HepG2 (cell line): ENCODE measurements around the gene ATP1A1. TPM values are rescaled to one million over a fixed set of nuclear protein-coding genes. Genes with fewer than 3 reads are reported as not detected.
A peak's percentile ranks its signal among the peaks of the same experiment; 100 is the strongest.

ENCODE experiments used
- ASH2L ChIP-seq: fragments of 300-600, 200-600 bp; sonication (generic); IDR thresholded peaks from 2 replicates; pipeline ENCODE4 v1.7.0; 2017; ENCODE audit warnings: low read depth, mild to moderate bottlenecking, moderate library complexity, mixed read lengths, low read length; ENCODE audit not compliant: insufficient read length
- FOXK2 ChIP-seq: fragments of 450-650 bp; IDR thresholded peaks from 2 replicates; pipeline ENCODE4 v1.6.1; 2016
- KDM2A ChIP-seq: sonication (generic); formaldehyde crosslinking; IDR thresholded peaks from 2 replicates; pipeline ENCODE4 v1.4.0; 2020; ENCODE audit warnings: low read depth, missing genetic modification reagents, borderline replicate concordance
- MBNL3 ChIP-seq: fragments of 250-450 bp; sonication (Bioruptor Pico); conservative IDR thresholded peaks from 2 replicates; pipeline ENCODE4 v1.8.0; 2022; ENCODE audit warnings: mild to moderate bottlenecking, inconsistent platforms
- U2AF1 ChIP-seq: fragments of 200-400 bp; formaldehyde crosslinking; optimal IDR thresholded peaks from 2 replicates; pipeline ENCODE3; 2017; ENCODE audit warnings: mild to moderate bottlenecking, low read depth, low read length
- ZFP90 ChIP-seq: sonication (generic); formaldehyde crosslinking; IDR thresholded peaks from 2 replicates; pipeline ENCODE4 v1.8.0; 2022; ENCODE audit warnings: missing genetic modification reagents, mild to moderate bottlenecking, inconsistent platforms, borderline replicate concordance
- ZNF264 ChIP-seq: sonication (generic); formaldehyde crosslinking; IDR thresholded peaks from 2 replicates; pipeline ENCODE4 v1.4.0; 2020; ENCODE audit warnings: missing genetic modification reagents
- ZNF891 ChIP-seq: sonication (generic); formaldehyde crosslinking; IDR thresholded peaks from 2 replicates; pipeline ENCODE4 v1.5.0; 2020; ENCODE audit warnings: mild to moderate bottlenecking, missing genetic modification reagents
- polyA plus RNA-seq, 8 experiments: library from polyadenylated mRNA; depleted of rRNA in 3 of 8; stranded (reverse) in 7 of 8; unstranded in 1 of 8; fragments of >200 nt; fragmentation: Illumina TruSeq in 4 of 8; extraction: Trizol in 4 of 8; gene quantifications; 2 replicates each; pipeline versions ENCODE4 v1.2.1 to v1.2.3, GENCODE V29; 2011 to 2016; ENCODE audit warnings: low read depth in 4 of 8, missing spikeins in 1 of 8, mixed read lengths in 1 of 8; ENCODE audit not compliant: insufficient read depth in 1 of 8
- total RNA-seq, 5 experiments: library from RNA; depleted of rRNA; stranded (reverse); fragments of >200 nt; fragmentation: Illumina TruSeq; extraction: Trizol; gene quantifications; 2 replicates each; pipeline ENCODE4 v1.2.3, GENCODE V29; 2016; ENCODE audit warnings: low read depth in 1 of 5
- TF ChIP-seq, protein P1 (sequence below): sonication (generic); formaldehyde crosslinking; IDR thresholded peaks from 2 replicates; pipeline ENCODE4 v1.5.1; 2020; ENCODE audit warnings: mild to moderate bottlenecking, missing genetic modification reagents, moderate library complexity
- TF ChIP-seq, protein P2 (sequence below): sonication (generic); formaldehyde crosslinking; conservative IDR thresholded peaks from 2 replicates; pipeline ENCODE4 v1.8.1; 2023; ENCODE audit warnings: missing genetic modification reagents
- TF ChIP-seq, protein P3 (sequence below): sonication (generic); formaldehyde crosslinking; IDR thresholded peaks from 2 replicates; pipeline ENCODE4 v1.5.1; 2020; ENCODE audit warnings: mild to moderate bottlenecking, missing genetic modification reagents
- TF ChIP-seq, protein P4 (sequence below): sonication (generic); formaldehyde crosslinking; IDR thresholded peaks from 2 replicates; pipeline ENCODE4 v1.4.0; 2020; ENCODE audit warnings: missing genetic modification reagents, borderline replicate concordance
- TF ChIP-seq, protein P5 (sequence below): sonication (generic); formaldehyde crosslinking; conservative IDR thresholded peaks from 2 replicates; pipeline ENCODE4 v1.4.0; 2020; ENCODE audit warnings: missing genetic modification reagents
- TF ChIP-seq, protein P6 (sequence below): sonication (generic); formaldehyde crosslinking; IDR thresholded peaks from 2 replicates; pipeline ENCODE4 v1.5.0; 2020; ENCODE audit warnings: missing genetic modification reagents

The ATP1A1 gene
- total and polyA plus RNA-seq, 2 of the 13 experiments (the other 11 are each of a cell fraction or from before 2014, with no cell fraction given): 280 to 705 TPM

DNA sequence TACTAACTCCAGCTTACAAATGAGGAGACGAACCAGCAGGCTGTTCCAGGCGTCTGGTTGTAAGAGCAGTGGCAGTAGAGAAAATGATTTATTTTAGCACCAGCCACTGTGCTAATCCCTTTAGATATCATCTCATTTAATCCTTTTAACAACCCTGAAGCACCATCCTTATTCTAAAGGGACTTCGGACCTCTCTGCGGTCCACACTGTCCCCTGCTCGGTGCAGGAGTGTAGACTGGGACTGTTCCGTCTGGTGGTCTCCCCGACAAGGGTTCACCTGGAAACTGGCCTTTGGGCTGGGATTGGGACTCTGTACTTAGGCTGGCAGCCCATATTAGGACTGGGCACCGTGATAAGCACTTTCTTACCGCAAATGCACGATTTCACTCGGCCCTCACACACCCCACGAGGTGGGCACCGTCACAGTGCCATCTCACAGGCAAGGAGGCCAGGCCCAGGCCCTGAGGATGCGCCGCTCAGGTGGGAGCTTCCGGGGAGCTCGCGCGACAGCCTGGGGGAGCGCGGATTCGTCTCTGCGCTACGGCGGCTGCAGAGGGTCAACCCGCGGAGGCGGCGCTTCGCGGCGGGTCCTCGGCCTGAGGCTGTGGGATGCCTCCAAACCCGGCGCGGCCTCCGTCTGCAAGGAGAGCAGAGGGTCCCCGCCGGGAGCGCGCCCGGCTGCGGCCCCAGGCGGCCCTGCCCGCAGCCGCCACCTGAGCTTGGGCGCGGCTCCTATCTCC, 45.2 kb downstream of the ATP1A1 start (continued):
- peak; percentile 94 for TF ChIP-seq ZNF891 (CRISPR knock-in tag)
- TF ChIP-seq FOXK2: no peak
- TF ChIP-seq, protein P1, sequence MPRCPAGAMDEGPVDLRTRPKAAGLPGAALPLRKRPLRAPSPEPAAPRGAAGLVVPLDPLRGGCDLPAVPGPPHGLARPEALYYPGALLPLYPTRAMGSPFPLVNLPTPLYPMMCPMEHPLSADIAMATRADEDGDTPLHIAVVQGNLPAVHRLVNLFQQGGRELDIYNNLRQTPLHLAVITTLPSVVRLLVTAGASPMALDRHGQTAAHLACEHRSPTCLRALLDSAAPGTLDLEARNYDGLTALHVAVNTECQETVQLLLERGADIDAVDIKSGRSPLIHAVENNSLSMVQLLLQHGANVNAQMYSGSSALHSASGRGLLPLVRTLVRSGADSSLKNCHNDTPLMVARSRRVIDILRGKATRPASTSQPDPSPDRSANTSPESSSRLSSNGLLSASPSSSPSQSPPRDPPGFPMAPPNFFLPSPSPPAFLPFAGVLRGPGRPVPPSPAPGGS (CRISPR knock-in tag): peak; percentile 89; the same call in 1 of the 2 replicates
- TF ChIP-seq KDM2A: peak; percentile 96
- TF ChIP-seq, protein P2, sequence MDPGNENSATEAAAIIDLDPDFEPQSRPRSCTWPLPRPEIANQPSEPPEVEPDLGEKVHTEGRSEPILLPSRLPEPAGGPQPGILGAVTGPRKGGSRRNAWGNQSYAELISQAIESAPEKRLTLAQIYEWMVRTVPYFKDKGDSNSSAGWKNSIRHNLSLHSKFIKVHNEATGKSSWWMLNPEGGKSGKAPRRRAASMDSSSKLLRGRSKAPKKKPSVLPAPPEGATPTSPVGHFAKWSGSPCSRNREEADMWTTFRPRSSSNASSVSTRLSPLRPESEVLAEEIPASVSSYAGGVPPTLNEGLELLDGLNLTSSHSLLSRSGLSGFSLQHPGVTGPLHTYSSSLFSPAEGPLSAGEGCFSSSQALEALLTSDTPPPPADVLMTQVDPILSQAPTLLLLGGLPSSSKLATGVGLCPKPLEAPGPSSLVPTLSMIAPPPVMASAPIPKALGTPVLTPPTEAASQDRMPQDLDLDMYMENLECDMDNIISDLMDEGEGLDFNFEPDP (CRISPR knock-in tag): no peak
- 0 out of 2 replicates have a peak, but pooled peaks have one; percentile 58 for TF ChIP-seq ZFP90 (CRISPR knock-in tag)
- TF ChIP-seq, protein P3, sequence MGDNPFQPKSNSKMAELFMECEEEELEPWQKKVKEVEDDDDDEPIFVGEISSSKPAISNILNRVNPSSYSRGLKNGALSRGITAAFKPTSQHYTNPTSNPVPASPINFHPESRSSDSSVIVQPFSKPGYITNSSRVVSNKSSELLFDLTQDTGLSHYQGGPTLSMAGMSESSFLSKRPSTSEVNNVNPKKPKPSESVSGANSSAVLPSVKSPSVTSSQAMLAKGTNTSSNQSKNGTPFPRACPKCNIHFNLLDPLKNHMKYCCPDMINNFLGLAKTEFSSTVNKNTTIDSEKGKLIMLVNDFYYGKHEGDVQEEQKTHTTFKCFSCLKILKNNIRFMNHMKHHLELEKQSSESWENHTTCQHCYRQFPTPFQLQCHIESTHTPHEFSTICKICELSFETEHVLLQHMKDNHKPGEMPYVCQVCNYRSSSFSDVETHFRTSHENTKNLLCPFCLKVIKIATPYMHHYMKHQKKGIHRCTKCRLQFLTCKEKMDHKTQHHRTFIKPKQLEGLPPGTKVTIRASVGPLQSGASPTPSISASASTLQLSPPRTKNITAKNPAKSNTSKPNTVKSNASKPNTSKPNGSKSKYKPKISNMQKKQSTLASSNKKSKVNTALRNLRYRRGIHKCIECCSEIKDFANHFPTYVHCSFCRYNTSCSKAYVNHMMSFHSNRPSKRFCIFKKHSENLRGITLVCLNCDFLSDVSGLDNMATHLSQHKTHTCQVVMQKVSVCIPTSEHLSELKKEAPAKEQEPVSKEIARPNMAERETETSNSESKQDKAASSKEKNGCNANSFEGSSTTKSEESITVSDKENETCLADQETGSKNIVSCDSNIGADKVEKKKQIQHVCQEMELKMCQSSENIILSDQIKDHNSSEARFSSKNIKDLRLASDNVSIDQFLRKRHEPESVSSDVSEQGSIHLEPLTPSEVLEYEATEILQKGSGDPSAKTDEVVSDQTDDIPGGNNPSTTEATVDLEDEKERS (CRISPR knock-in tag): peak; percentile 67; the same call in 1 of the 2 replicates
- TF ChIP-seq, protein P4, sequence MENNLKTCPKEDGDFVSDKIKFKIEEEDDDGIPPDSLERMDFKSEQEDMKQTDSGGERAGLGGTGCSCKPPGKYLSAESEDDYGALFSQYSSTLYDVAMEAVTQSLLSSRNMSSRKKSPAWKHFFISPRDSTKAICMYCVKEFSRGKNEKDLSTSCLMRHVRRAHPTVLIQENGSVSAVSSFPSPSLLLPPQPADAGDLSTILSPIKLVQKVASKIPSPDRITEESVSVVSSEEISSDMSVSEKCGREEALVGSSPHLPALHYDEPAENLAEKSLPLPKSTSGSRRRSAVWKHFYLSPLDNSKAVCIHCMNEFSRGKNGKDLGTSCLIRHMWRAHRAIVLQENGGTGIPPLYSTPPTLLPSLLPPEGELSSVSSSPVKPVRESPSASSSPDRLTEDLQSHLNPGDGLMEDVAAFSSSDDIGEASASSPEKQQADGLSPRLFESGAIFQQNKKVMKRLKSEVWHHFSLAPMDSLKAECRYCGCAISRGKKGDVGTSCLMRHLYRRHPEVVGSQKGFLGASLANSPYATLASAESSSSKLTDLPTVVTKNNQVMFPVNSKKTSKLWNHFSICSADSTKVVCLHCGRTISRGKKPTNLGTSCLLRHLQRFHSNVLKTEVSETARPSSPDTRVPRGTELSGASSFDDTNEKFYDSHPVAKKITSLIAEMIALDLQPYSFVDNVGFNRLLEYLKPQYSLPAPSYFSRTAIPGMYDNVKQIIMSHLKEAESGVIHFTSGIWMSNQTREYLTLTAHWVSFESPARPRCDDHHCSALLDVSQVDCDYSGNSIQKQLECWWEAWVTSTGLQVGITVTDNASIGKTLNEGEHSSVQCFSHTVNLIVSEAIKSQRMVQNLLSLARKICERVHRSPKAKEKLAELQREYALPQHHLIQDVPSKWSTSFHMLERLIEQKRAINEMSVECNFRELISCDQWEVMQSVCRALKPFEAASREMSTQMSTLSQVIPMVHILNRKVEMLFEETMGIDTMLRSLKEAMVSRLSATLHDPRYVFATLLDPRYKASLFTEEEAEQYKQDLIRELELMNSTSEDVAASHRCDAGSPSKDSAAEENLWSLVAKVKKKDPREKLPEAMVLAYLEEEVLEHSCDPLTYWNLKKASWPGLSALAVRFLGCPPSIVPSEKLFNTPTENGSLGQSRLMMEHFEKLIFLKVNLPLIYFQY: no peak
- peak; percentile 65 for TF ChIP-seq ASH2L
- no peak for TF ChIP-seq MBNL3
- TF ChIP-seq ZNF264 (CRISPR knock-in tag): no peak
- no peak for TF ChIP-seq U2AF1
- TF ChIP-seq, protein P5, sequence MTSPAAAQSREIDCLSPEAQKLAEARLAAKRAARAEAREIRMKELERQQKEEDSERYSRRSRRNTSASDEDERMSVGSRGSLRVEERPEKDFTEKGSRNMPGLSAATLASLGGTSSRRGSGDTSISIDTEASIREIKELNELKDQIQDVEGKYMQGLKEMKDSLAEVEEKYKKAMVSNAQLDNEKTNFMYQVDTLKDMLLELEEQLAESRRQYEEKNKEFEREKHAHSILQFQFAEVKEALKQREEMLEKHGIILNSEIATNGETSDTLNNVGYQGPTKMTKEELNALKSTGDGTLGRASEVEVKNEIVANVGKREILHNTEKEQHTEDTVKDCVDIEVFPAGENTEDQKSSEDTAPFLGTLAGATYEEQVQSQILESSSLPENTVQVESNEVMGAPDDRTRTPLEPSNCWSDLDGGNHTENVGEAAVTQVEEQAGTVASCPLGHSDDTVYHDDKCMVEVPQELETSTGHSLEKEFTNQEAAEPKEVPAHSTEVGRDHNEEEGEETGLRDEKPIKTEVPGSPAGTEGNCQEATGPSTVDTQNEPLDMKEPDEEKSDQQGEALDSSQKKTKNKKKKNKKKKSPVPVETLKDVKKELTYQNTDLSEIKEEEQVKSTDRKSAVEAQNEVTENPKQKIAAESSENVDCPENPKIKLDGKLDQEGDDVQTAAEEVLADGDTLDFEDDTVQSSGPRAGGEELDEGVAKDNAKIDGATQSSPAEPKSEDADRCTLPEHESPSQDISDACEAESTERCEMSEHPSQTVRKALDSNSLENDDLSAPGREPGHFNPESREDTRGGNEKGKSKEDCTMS: no peak
- TF ChIP-seq, protein P6, sequence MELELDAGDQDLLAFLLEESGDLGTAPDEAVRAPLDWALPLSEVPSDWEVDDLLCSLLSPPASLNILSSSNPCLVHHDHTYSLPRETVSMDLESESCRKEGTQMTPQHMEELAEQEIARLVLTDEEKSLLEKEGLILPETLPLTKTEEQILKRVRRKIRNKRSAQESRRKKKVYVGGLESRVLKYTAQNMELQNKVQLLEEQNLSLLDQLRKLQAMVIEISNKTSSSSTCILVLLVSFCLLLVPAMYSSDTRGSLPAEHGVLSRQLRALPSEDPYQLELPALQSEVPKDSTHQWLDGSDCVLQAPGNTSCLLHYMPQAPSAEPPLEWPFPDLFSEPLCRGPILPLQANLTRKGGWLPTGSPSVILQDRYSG: no peak
